ENCODE data around the gene PTEN. TPM values are rescaled to one million over a fixed set of nuclear protein-coding genes. Genes with fewer than 3 reads are reported as not detected.

Gene PTEN
- total RNA-seq, 1 donor, result 132 TPM

DNA sequence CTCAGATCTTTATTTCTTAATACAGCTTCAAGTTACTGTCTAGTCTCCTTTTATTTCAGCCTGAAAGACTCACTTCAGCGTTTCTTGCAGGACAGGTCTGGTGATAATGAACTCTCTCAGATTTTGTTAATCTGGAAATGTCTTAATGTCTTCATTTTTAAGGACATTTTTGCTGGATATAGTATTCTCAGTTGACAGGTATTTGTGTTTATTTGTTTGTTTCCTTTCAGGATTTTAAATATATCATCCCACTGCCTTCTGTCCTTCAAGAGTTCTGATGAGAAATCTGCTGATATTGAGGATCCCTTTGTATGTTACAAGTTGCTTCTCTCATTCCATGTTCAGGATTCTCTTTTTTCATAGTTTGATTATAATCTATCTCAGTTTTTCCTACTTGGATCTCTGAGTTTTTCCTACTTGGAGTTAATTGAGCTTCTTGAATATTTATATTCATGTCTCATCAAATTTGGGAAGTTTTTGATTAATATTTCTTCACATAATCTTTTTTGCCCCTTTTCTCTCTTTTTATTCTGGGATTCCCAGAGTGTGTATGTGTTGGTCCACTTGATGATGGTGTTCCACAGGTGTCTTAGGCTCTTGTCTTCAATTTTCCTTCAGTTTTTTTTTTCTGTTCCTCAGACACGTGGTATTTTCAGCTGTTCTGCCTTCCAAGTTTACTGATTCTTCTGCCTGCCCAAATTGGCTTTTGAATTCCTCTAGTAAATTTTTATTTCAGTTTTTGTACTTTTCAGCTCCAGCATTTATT is 49.9 kb downstream of the PTEN start:
- TF ChIP-seq, protein P1, sequence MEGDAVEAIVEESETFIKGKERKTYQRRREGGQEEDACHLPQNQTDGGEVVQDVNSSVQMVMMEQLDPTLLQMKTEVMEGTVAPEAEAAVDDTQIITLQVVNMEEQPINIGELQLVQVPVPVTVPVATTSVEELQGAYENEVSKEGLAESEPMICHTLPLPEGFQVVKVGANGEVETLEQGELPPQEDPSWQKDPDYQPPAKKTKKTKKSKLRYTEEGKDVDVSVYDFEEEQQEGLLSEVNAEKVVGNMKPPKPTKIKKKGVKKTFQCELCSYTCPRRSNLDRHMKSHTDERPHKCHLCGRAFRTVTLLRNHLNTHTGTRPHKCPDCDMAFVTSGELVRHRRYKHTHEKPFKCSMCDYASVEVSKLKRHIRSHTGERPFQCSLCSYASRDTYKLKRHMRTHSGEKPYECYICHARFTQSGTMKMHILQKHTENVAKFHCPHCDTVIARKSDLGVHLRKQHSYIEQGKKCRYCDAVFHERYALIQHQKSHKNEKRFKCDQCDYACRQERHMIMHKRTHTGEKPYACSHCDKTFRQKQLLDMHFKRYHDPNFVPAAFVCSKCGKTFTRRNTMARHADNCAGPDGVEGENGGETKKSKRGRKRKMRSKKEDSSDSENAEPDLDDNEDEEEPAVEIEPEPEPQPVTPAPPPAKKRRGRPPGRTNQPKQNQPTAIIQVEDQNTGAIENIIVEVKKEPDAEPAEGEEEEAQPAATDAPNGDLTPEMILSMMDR (IDR thresholded peaks at IDR 0.05; ENCODE audit: insufficient read depth, low read length), result no peak
- no peak overlapping the region for H3K4me3 ChIP-seq (ENCODE audit: low read depth, low read length)
- DNase-seq (ENCODE audit: low read depth), result no peak

DNA sequence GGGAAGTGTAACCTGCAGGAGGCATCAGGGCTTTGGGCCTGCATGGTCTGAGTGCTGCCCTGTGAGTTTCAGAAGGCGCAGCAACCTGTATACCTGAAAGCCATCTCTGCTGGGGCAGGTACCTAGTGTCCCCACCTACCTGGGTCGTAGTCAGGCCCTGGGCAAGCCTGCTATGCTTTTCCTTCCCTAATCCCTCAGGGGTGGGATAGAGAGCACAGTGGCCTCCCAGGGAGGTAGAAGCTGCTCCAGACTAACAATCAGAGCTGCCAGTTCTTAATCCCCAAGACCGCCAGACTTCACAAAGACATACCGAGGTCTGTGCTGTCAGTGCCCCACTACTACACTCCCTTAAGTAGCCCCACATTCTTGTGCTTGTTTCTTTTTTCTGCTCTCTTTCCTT is 52.0 kb downstream of the PTEN start:
- TF ChIP-seq, protein P1 (IDR thresholded peaks at IDR 0.05; ENCODE audit: insufficient read depth, low read length), result no peak
- no peak for DNase-seq (ENCODE audit: low read depth)
- no peak overlapping the region for H3K4me3 ChIP-seq (ENCODE audit: low read depth, low read length)

DNA sequence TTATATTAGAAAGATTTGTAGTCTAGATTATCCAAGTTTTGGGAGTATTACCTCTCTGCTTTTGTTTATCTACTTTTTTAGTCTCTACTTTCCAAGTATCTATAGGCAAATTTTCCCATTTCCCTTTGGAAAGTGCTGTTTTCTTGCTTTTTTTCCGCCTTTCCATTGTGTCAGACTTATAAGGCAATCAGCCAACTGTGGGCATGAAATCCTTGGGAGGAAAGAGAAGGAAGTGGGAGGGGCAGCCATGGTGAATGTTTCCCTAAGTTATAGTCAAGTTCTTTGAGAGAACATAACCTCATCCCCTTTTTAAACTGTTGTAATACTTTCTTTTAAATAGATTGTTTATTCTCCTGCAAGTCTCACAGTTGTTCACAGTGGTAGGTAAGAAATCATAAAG is 52.6 kb downstream of the PTEN start:
- DNase-seq (ENCODE audit: low read depth), result peak; percentile 40
- no peak overlapping the region for H3K4me3 ChIP-seq (ENCODE audit: low read depth, low read length)
- TF ChIP-seq, protein P1 (IDR thresholded peaks at IDR 0.05; ENCODE audit: insufficient read depth, low read length), result no peak

DNA sequence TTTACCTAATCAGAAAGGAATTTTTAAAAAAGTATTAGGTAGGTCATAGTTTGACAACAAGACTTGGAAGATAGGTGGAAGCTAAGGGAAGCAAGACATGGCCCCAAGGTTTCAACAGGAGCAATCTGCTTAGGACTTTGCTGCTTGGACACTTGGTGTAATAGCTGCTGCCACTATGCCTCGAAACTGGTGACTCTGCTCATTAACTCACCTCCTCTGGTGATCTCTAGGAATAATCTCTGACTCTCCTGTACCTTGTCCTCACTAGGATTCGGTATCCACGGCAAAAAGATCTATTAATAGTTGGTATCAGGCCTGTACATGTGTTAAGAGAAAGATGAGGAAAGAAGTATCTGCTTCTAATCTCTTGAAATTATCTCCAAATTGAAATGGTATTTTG is 53.1 kb downstream of the PTEN start:
- H3K4me3 ChIP-seq (ENCODE audit: low read depth, low read length), result no peak overlapping the region
- DNase-seq (ENCODE audit: low read depth), result no peak
- TF ChIP-seq, protein P1 (IDR thresholded peaks at IDR 0.05; ENCODE audit: insufficient read depth, low read length), result no peak

DNA sequence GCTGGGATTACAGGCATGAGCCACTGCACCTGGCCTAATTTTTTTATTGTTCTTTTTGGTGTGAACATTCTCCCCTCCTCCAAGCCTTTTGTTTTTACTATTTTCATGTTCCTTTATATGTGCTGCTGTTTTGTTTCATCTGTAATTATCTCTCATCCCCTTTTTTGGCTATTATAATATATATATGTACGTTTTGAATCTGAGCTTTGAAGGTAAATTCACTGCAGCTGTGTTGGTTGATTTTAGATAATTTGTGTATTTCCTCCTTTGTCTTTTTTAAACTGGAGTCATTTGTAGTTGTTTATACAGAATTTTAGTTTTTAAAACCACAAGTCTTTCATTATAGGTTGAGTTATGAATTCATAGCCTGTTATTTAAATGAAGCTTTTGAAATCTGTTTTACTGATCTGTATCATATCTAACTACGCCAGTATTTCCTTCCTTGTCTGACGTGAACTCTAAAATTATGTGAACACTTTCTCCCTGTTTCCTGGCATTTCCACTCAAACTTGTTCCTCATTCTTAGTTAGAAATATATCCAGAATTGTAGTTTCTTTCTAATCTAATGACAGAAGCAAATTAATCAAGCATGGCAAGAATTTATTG is 54.9 kb downstream of the PTEN start:
- no peak for DNase-seq (ENCODE audit: low read depth)
- TF ChIP-seq, protein P1 (IDR thresholded peaks at IDR 0.05; ENCODE audit: insufficient read depth, low read length), result no peak

DNA sequence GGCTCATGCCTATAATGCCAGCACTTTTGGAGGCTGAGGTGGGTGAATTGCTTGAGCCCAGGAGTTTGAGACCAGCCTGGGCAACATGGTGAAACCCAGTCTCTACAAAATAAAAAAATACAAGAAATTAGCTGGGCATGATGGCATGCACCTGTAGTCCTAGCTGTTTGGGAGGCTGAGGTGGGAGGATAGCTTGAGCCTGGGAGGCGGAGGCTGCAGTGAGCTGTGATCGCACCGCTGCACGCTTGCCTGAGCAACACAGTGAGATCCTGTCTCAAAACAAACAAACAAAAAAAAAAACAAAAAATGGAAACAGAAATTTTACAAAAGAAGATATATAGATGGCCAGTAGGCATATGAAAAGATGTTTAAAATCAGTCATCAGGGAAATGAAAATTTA is 57.1 kb downstream of the PTEN start:
- no peak overlapping the region for H3K4me3 ChIP-seq (ENCODE audit: low read depth, low read length)
- TF ChIP-seq, protein P1 (IDR thresholded peaks at IDR 0.05; ENCODE audit: insufficient read depth, low read length), result no peak
- DNase-seq (ENCODE audit: low read depth), result no peak

More for the DNA sequence above, 54.9 kb downstream of the PTEN start:
- H3K4me3 ChIP-seq (ENCODE audit: low read depth, low read length), result no peak overlapping the region
